ENCODE data around the gene MAN2A1. TPM values are rescaled to one million over a fixed set of nuclear protein-coding genes. Genes with fewer than 3 reads are reported as not detected.
A peak's percentile ranks its signal among the peaks of the same experiment; 100 is the strongest.

MAN2A1 gene
- total RNA-seq, 4 donors from 2014 or later = 53.1 to 83.6 (median 59.3) TPM

DNA sequence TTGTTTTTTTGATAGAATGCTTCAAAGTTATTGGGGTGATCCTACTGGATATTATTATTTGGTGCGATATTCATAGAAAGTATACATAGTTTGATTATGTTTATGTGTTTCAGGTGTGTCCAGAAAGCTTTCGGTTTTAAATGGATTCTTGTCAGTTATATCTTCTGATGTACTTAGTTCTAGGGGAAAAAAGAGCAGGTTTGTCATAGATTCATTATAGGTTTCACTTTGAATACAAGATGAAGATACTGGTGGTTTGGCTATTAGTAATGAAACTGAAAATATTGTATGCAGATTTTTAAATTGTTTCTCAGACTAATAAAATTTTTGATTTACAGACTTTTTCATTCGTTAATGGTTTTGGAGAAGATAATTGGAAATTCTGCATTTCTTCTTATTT, 98.9 kb downstream of the MAN2A1 start:
- DNase-seq = no peak
- Histone ChIP-seq H3K36me3 (no peaks in the 10 kb centered on the region), H3K27ac (no peak overlapping the region), H3K4me3 (replicated peaks in 1 of 3) (no peak overlapping the region), H3K4me1 (no peaks in the 10 kb centered on the region), H3K9me3 (no peaks in the 10 kb centered on the region), H3K27me3 (no peaks in the 10 kb centered on the region)
- TF ChIP-seq POLR2A (IDR thresholded peaks at IDR 0.05) = no peak
- TF ChIP-seq, protein P1, sequence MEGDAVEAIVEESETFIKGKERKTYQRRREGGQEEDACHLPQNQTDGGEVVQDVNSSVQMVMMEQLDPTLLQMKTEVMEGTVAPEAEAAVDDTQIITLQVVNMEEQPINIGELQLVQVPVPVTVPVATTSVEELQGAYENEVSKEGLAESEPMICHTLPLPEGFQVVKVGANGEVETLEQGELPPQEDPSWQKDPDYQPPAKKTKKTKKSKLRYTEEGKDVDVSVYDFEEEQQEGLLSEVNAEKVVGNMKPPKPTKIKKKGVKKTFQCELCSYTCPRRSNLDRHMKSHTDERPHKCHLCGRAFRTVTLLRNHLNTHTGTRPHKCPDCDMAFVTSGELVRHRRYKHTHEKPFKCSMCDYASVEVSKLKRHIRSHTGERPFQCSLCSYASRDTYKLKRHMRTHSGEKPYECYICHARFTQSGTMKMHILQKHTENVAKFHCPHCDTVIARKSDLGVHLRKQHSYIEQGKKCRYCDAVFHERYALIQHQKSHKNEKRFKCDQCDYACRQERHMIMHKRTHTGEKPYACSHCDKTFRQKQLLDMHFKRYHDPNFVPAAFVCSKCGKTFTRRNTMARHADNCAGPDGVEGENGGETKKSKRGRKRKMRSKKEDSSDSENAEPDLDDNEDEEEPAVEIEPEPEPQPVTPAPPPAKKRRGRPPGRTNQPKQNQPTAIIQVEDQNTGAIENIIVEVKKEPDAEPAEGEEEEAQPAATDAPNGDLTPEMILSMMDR (IDR thresholded peaks at IDR 0.05) = no peak
- WGBS, 2 donors = 95% methylated on average over 3 of the region's 3 CpGs
- intact Hi-C loops (cut with DNase I) = no loop called here

DNA sequence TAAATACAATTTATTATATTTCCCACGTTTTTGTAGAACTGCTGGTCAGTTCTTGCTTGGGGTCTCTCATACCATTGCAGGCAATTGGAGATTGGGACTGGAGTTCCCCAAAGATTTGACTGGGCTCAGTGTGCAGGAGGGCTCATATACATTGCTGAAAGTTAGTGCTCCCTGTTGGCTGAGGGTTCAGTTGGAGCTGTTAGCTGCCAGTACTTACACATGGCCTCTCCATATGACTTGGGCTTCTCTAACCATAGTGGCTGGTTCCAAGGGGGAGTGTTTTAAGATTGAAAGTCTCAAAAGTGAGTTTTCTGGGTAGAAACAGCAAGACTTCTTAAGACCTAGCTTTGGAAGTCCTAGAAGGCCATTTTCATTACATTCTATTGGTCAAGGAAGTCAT, 102.9 kb downstream of the MAN2A1 start:
- no peaks in the 10 kb centered on the region for H3K27me3 ChIP-seq

DNA sequence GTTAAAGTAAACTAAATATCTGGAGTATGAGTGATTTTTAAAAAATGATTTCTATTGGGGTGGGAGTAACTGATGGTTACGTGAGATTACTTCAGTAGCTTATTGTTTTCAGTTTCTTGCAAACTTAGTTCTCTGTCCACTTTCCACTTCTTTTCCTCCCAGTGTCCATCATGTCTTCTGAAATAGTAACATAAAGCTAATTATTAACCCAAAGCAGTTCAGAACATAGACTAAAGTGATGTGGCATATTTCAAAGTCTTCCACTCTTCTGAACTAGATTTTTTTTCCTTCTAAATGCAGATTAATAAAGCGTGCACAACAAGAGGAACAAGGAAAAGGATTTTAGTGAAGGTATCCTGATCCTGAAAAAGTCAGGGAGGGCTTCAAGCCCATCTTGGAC, 114.1 kb downstream of the MAN2A1 start:
- no peak overlapping the region for H3K4me3 ChIP-seq (replicated peaks in 1 of 3)
- peaks cover 12 to 14% of the 10 kb centered on the region in 2 donors for H3K4me1 ChIP-seq
- intact Hi-C loops (cut with DNase I) = no loop called here
- 91% methylated on average over 2 of the region's 2 CpGs for WGBS, 2 donors
- no peak for DNase-seq
- no peaks in the 10 kb centered on the region for H3K27me3 ChIP-seq
- no peak for TF ChIP-seq POLR2A (IDR thresholded peaks at IDR 0.05)
- TF ChIP-seq, protein P1 (IDR thresholded peaks at IDR 0.05) = no peak
- H3K9me3 ChIP-seq = no peaks in the 10 kb centered on the region
- peak overlapping the region in 1 of 3 donors; percentile 12 for H3K27ac ChIP-seq
- no peaks in the 10 kb centered on the region for H3K36me3 ChIP-seq

More for the DNA sequence above, 102.9 kb downstream of the MAN2A1 start:
- no peaks in the 10 kb centered on the region for H3K4me1 ChIP-seq
- no peak for DNase-seq
- no peaks in the 10 kb centered on the region for H3K9me3 ChIP-seq
- H3K36me3 ChIP-seq = no peaks in the 10 kb centered on the region
- H3K27ac ChIP-seq = no peak overlapping the region
- TF ChIP-seq POLR2A (IDR thresholded peaks at IDR 0.05) = no peak
- TF ChIP-seq, protein P1 (IDR thresholded peaks at IDR 0.05) = no peak
- intact Hi-C loops (cut with DNase I) = no loop called here
- whole genome bisulfite sequencing, 2 donors = 97 to 100% methylated on average over 1 of the region's 1 CpG
- H3K4me3 ChIP-seq (replicated peaks in 1 of 3) = no peak overlapping the region

DNA sequence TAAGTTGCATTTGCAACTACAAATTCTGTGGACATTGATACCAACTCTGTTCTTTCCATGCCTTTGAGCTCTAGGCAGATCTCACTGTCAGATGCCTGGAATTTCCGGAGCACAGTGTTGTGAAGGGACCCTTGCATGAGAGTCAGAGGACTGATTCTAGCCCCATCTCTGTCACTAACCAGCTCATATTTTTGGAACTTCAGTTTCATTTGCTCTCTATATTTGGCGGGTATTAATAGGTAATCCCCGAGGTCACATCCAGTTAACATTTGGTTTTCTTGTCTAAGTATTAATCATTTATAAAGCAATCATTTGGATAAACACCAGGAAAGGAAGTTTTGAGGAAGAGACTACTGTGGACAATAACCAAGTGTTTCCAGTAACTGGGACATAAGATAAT, 115.7 kb downstream of the MAN2A1 start:
- DNase-seq = no peak
- no peak for TF ChIP-seq POLR2A (IDR thresholded peaks at IDR 0.05)
- TF ChIP-seq, protein P1 (IDR thresholded peaks at IDR 0.05) = no peak
- Histone ChIP-seq H3K4me3 (replicated peaks in 1 of 3) (no peak overlapping the region), H3K36me3 (no peaks in the 10 kb centered on the region), H3K27me3 (no peaks in the 10 kb centered on the region), H3K9me3 (no peaks in the 10 kb centered on the region), H3K4me1 (peaks cover 12 to 14% of the 10 kb centered on the region in 2 donors), H3K27ac (peak overlapping the region in 1 of 3 donors; percentile 5)
- 75 to 84% methylated on average over 3 of the region's 3 CpGs for WGBS, 2 donors
- intact Hi-C loops (cut with DNase I) = no loop called here

DNA sequence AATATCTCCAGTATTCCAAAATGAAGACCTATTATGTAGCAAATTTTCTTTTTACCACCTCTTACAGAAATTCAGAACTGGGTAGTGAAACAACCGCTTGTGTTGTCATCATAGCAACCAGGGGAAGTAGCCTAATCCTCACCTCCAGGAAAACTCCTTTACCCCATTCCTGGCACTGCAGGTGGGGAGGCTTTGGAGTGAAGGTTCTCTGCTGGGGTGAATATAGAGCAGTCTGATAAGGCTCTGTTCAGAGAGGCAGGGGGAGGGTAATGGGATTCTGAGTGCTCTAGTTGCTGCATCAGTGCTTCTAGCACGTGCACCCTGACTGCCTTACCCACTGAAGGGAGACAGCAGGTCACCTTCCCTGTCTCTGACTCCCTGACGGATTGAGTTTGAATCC, 116.2 kb downstream of the MAN2A1 start:
- Histone ChIP-seq H3K27ac (peak overlapping the region in 1 of 3 donors; percentile 5), H3K9me3 (no peaks in the 10 kb centered on the region), H3K4me3 (replicated peaks in 1 of 3) (no peak overlapping the region), H3K4me1 (peaks cover 12 to 14% of the 10 kb centered on the region in 2 donors), H3K27me3 (no peaks in the 10 kb centered on the region), H3K36me3 (no peaks in the 10 kb centered on the region)
- peak; percentile 63 for DNase-seq
- TF ChIP-seq POLR2A (IDR thresholded peaks at IDR 0.05) = no peak
- TF ChIP-seq, protein P1 (IDR thresholded peaks at IDR 0.05) = no peak
- WGBS, 2 donors = 49 to 55% methylated on average over 3 of the region's 3 CpGs
- intact Hi-C loops (cut with DNase I) = no loop called here
